ENCODE results near the gene SLAMF1. TPM values are rescaled to one million over a fixed set of nuclear protein-coding genes. Genes with fewer than 3 reads are reported as not detected.

SLAMF1 gene
- total and polyA plus RNA-seq, 9 of the 15 experiments (the other 6 are each of a cell fraction or from before 2014, with no cell fraction given) = 0.04 to 0.17 (median 0.11) TPM; not detected in 4

DNA sequence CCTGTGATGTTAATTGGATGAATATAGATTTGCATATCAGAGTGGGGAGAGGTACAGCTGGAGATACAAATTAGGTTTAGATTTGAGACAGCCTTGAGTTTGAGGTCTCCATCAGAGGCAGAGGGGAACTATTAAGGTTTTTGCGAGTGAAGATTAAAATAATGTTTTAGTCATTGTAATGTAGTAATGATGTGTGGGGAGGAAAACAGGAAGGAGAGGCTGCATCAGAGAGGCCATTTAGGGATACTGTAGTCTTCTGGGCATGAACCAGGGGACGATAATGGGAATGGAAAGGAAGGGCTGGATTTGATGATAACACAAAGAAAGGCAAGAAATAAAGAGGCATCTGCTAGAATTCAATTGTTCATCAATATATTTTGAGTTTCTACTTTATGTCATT is 77.0 kb downstream of the SLAMF1 start:
- BruUV-seq (replicated peaks) = no TSS peak
- no peaks in the 10 kb centered on the region for H3K79me2 ChIP-seq (ENCODE audit: control insufficient read depth, insufficient read depth, low read length)
- POLR2A ChIA-PET = interaction anchor here (0.8 kb wide), 1 partner anchor 195 kb away, joined by 3 read pairs; no protein-coding TSS in a partner anchor
- in situ Hi-C loops (cut with MboI) (no loop called here), intact Hi-C loops (cut with micrococcal nuclease) (no loop called here)
- H3K4me1 ChIP-seq (replicated peaks in 1 of 2; ENCODE audit: control insufficient read depth in 2 of 2, insufficient read depth in 2 of 2, low read length in 2 of 2) = peaks cover 6 to 18% of the 10 kb centered on the region in 2 experiments; a peak in 4 of 5 replicates
- H3K27me3 ChIP-seq (ENCODE audit: control insufficient read depth in 2 of 2, insufficient read depth in 2 of 2, low read length in 2 of 2) = no peaks in the 10 kb centered on the region
- ATAC-seq (no peak), DNase-seq (ENCODE audit: extremely low read depth in 1 of 4, low spot score in 3 of 4) (no peak), FAIRE-seq (no peak)
- TF ChIP-seq KDM2B (CRISPR knock-in tag; IDR thresholded peaks at IDR 0.05) (no peak), MYC (IDR thresholded peaks at IDR 0.05; ENCODE audit: low read depth, low read length) (no peak), MYC (CRISPR knock-in tag; IDR thresholded peaks at IDR 0.05; ENCODE audit: borderline replicate concordance, low read depth) (no peak), CBX2 (IDR thresholded peaks at IDR 0.05; ENCODE audit: insufficient read depth, low read length, poor library complexity, severe bottlenecking) (no peak), RAD21 (CRISPR knock-in tag; conservative IDR thresholded peaks at IDR 0.05 in 1 of 2, IDR thresholded peaks at IDR 0.05 in 1 of 2) (no peak), GABPA (tag; conservative IDR thresholded peaks at IDR 0.05; ENCODE audit: low read depth) (no peak), RBM15 (IDR thresholded peaks at IDR 0.05; ENCODE audit: insufficient read depth, low read length) (no peak), ZNF175 (CRISPR knock-in tag; IDR thresholded peaks at IDR 0.05; ENCODE audit: low read depth) (no peak)
- TF ChIP-seq, protein P1, sequence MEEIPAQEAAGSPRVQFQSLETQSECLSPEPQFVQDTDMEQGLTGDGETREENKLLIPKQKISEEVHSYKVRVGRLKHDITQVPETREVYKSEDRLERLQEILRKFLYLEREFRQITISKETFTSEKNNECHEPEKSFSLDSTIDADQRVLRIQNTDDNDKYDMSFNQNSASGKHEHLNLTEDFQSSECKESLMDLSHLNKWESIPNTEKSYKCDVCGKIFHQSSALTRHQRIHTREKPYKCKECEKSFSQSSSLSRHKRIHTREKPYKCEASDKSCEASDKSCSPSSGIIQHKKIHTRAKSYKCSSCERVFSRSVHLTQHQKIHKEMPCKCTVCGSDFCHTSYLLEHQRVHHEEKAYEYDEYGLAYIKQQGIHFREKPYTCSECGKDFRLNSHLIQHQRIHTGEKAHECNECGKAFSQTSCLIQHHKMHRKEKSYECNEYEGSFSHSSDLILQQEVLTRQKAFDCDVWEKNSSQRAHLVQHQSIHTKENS (CRISPR knock-in tag; IDR thresholded peaks at IDR 0.05) = no peak
- TF ChIP-seq, protein P2, sequence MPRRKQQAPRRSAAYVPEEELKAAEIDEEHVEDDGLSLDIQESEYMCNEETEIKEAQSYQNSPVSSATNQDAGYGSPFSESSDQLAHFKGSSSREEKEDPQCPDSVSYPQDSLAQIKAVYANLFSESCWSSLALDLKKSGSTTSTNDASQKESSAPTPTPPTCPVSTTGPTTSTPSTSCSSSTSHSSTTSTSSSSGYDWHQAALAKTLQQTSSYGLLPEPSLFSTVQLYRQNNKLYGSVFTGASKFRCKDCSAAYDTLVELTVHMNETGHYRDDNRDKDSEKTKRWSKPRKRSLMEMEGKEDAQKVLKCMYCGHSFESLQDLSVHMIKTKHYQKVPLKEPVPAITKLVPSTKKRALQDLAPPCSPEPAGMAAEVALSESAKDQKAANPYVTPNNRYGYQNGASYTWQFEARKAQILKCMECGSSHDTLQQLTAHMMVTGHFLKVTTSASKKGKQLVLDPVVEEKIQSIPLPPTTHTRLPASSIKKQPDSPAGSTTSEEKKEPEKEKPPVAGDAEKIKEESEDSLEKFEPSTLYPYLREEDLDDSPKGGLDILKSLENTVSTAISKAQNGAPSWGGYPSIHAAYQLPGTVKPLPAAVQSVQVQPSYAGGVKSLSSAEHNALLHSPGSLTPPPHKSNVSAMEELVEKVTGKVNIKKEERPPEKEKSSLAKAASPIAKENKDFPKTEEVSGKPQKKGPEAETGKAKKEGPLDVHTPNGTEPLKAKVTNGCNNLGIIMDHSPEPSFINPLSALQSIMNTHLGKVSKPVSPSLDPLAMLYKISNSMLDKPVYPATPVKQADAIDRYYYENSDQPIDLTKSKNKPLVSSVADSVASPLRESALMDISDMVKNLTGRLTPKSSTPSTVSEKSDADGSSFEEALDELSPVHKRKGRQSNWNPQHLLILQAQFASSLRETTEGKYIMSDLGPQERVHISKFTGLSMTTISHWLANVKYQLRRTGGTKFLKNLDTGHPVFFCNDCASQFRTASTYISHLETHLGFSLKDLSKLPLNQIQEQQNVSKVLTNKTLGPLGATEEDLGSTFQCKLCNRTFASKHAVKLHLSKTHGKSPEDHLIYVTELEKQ (CRISPR knock-in tag; IDR thresholded peaks at IDR 0.05) = no peak
- TF ChIP-seq, protein P3, sequence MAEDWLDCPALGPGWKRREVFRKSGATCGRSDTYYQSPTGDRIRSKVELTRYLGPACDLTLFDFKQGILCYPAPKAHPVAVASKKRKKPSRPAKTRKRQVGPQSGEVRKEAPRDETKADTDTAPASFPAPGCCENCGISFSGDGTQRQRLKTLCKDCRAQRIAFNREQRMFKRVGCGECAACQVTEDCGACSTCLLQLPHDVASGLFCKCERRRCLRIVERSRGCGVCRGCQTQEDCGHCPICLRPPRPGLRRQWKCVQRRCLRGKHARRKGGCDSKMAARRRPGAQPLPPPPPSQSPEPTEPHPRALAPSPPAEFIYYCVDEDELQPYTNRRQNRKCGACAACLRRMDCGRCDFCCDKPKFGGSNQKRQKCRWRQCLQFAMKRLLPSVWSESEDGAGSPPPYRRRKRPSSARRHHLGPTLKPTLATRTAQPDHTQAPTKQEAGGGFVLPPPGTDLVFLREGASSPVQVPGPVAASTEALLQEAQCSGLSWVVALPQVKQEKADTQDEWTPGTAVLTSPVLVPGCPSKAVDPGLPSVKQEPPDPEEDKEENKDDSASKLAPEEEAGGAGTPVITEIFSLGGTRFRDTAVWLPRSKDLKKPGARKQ (CRISPR knock-in tag; IDR thresholded peaks at IDR 0.05) = no peak
- H4K20me1 ChIP-seq (replicated peaks; ENCODE audit: control insufficient read depth, insufficient read depth, low read length) = no peaks in the 10 kb centered on the region
- CTCF ChIA-PET (ENCODE audit: low intra/inter-chr PET ratio) = no interaction called here
- no peaks in the 10 kb centered on the region for H3K9me1 ChIP-seq (ENCODE audit: control insufficient read depth, insufficient read depth, low read length)
- H2AFZ ChIP-seq (ENCODE audit: low read depth, low read length) = no peak overlapping the region
- 53% methylated on average over 2 of the region's 2 CpGs for WGBS (ENCODE audit: insufficient coverage, low coverage, missing lambda C conversion rate)
- no peaks in the 10 kb centered on the region for H3K9me3 ChIP-seq (replicated peaks; ENCODE audit: control insufficient read depth, insufficient read depth, low read depth, low read length)
- no peak overlapping the region for H3K4me2 ChIP-seq (ENCODE audit: insufficient read depth, low read length)
- no peaks in the 10 kb centered on the region; the same call in 2 of the 3 replicates for H3K36me3 ChIP-seq (ENCODE audit: control insufficient read depth, insufficient read depth, low read length)
- H3K9ac ChIP-seq (ENCODE audit: insufficient read depth in 1 of 2, low read depth in 2 of 2, low read length in 2 of 2) = no peak overlapping the region
- no peak overlapping the region for H3K27ac ChIP-seq (ENCODE audit: extremely low read depth, low read depth, low read length)
- no peak overlapping the region for H3K4me3 ChIP-seq
